Measurements from ENCODE around the gene DCDC1. TPM values are rescaled to one million over a fixed set of nuclear protein-coding genes. Genes with fewer than 3 reads are reported as not detected.

Gene DCDC1
- total RNA-seq, 4 donors from 2014 or later = 0.05 to 0.81 (median 0.42) TPM; not detected in 1

DNA sequence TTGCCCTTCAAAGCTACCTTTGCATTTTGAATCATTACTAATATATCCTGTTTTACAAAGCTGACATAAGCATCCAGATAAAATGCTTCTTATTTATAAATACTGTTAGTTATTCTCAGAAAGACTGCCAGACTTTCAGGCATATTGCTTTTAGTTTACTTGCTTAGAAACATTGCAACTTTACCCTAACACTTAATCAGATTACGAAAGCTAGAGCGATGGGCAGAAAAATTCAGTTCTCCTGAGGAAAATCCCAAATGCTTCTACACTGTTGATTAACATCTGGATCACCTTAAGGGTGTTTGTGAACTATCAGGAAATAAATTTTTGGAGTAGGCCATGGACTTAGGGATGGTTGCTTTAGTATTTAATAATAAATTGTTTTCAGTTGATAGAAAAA, 493.7 kb downstream of the DCDC1 start:
- DNase-seq (ENCODE audit: low spot score in 2 of 2) = no peak
- H3K4me3 ChIP-seq (ENCODE audit: low read depth, poor library complexity, severe bottlenecking) = no peak overlapping the region
- TF ChIP-seq POLR2A (IDR thresholded peaks at IDR 0.05) (no peak), CTCF (IDR thresholded peaks at IDR 0.05) (no peak)
- intact Hi-C loops (cut with DNase I; ENCODE audit: low total_unique reads) = no loop called here
- 80 to 84% methylated on average over 2 of the region's 2 CpGs for WGBS, 2 donors

DNA sequence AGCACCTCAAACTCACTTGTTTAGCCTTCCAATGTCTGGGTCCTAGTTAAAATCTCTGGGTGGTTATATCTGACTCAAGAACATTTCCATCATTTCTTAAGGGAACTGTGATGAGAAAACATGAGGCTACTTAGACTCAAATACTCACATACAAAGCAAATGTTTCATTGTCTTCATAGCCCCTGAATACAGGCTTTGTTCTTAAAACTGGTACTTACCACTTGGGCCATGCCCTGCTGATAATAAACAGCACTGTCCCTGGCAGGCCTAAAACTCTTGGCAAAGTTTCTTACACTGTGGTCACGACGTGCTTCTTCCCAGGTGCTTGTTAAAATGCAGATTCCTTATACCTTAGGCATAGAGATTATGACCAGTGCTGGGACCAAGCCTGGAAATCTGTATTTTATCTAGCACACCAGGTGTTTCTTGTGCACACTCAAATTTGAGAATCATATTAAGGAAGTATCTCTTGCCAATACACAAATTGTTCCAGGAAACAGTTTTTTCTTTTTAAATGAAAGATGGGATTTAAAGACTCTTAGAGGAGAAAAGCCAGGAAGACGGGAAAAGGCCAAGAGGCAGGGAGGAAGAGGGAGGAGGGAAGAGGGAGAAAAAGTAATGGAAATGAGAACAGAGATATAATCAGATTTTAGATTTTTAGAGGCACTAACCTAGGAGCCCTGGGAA, 495.5 kb downstream of the DCDC1 start:
- WGBS, 2 donors = 37 to 40% methylated on average over 3 of the region's 3 CpGs
- no peak overlapping the region for H3K4me3 ChIP-seq (ENCODE audit: low read depth, poor library complexity, severe bottlenecking)
- TF ChIP-seq CTCF (IDR thresholded peaks at IDR 0.05) (no peak), POLR2A (IDR thresholded peaks at IDR 0.05) (no peak)
- intact Hi-C loops (cut with DNase I; ENCODE audit: low total_unique reads) = no loop called here
- DNase-seq (ENCODE audit: low spot score in 2 of 2) = no peak

GRCh38 chr11:30868626-30869081, 500.9 kb downstream of the DCDC1 start:
- WGBS, 2 donors = 59 to 61% methylated on average over 2 of the region's 2 CpGs
- H3K4me3 ChIP-seq (ENCODE audit: low read depth, poor library complexity, severe bottlenecking) = no peak overlapping the region
- intact Hi-C loops (cut with DNase I; ENCODE audit: low total_unique reads) = no loop called here
- TF ChIP-seq CTCF (IDR thresholded peaks at IDR 0.05) (no peak), POLR2A (IDR thresholded peaks at IDR 0.05) (no peak)
- no peak for DNase-seq (ENCODE audit: low spot score in 2 of 2)

- no peak for TF ChIP-seq CTCF (IDR thresholded peaks at IDR 0.05)
- TF ChIP-seq POLR2A (IDR thresholded peaks at IDR 0.05) = no peak
- WGBS, 2 donors = 67 to 70% methylated on average over 2 of the region's 2 CpGs
- DNase-seq (ENCODE audit: low spot score in 2 of 2) = no peak
- intact Hi-C loops (cut with DNase I; ENCODE audit: low total_unique reads) = no loop called here
- no peak overlapping the region for H3K4me3 ChIP-seq (ENCODE audit: low read depth, poor library complexity, severe bottlenecking)
Observed at GRCh38 chr11:30863209-30863608, 506.3 kb downstream of the DCDC1 start.

GRCh38 chr11:30861531-30861930, 508.0 kb downstream of the DCDC1 start:
- TF ChIP-seq POLR2A (IDR thresholded peaks at IDR 0.05) (no peak), CTCF (IDR thresholded peaks at IDR 0.05) (no peak)
- intact Hi-C loops (cut with DNase I; ENCODE audit: low total_unique reads) = no loop called here
- no peak overlapping the region for H3K4me3 ChIP-seq (ENCODE audit: low read depth, poor library complexity, severe bottlenecking)
- DNase-seq (ENCODE audit: low spot score in 2 of 2) = no peak
- 60 to 64% methylated on average over 7 of the region's 7 CpGs for WGBS, 2 donors

GRCh38 chr11:30861064-30861463, 508.5 kb downstream of the DCDC1 start:
- WGBS, 2 donors = 88 to 90% methylated on average over 7 of the region's 7 CpGs
- H3K4me3 ChIP-seq (ENCODE audit: low read depth, poor library complexity, severe bottlenecking) = no peak overlapping the region
- TF ChIP-seq POLR2A (IDR thresholded peaks at IDR 0.05) = no peak
- no peak for TF ChIP-seq CTCF (IDR thresholded peaks at IDR 0.05)
- intact Hi-C loops (cut with DNase I; ENCODE audit: low total_unique reads) = no loop called here
- no peak for DNase-seq (ENCODE audit: low spot score in 2 of 2)

Measured in lower leg skin (tissue), 4 donors.